ENCODE results near the gene TBC1D16.
"Not testable (repeated sequence)": the region's sequence is repeated elsewhere in the genome, so short reads cannot be mapped to it uniquely, and the experiment has no call there.

- not testable (repeated sequence) for TF ChIP-seq CTCF, POLR2A (IDR thresholded peaks at IDR 0.05)
Observed at GRCh38 chr17:79994228-79994569, 41.5 kb downstream of the TBC1D16 start.

Measured in Peyer's patch (tissue), 4 donors.